Endothelial cell of umbilical vein (primary cell): Measurements from ENCODE around the gene MED15. TPM values are rescaled to one million over a fixed set of nuclear protein-coding genes. Genes with fewer than 3 reads are reported as not detected.

ENCODE experiments used
- BruUV-seq: library from RNA; stranded (reverse); fragments of 400-500 nt; replicated peaks from 2 replicates; lab custom pipeline; 2021; lab: Mats Ljungman, UMichigan
- CTCF ChIA-PET: fragments of 300-600, 350-600 bp; sonication (Branson Sonifier 250); formaldehyde crosslinking; loops from one replicate; lab custom pipeline; 2021; ENCODE audit warnings: antibody characterized with exemption, inconsistent platforms; lab: Charles Lee
- POLR2A ChIA-PET: fragments of 300-600, 350-600 bp; sonication (Branson Sonifier 250); formaldehyde crosslinking; loops from one replicate; lab custom pipeline; 2021; ENCODE audit warnings: antibody characterized with exemption, inconsistent platforms; lab: Charles Lee
- DNase-seq: peaks from one replicate; pipeline ENCODE4 v3.0.0-alpha.2; 2011; ENCODE audit warnings: low read depth, low spot score
- FAIRE-seq: peaks from 2 replicates; lab custom pipeline; 2011; peaks lifted over from hg19 to GRCh38; lab: Jason Lieb, UNC
- H2AFZ ChIP-seq: 2 replicates; pipeline ENCODE4 v1.6.0; 2012; ENCODE audit warnings: low read depth, low read length, control low read depth, inconsistent platforms
- H3K27ac ChIP-seq: 2 replicates; pipeline ENCODE4 v1.5.1; 2011; ENCODE audit warnings: low read depth, mild to moderate bottlenecking, control low read depth, low read length, moderate library complexity; ENCODE audit not compliant: insufficient read depth
- H3K27me3 ChIP-seq, 2 experiments: 2 replicates each; pipeline versions ENCODE4 v1.6.0 to v1.6.1; 2011; ENCODE audit warnings: low read length in 2 of 2, mixed read lengths in 1 of 2; ENCODE audit not compliant: control insufficient read depth in 2 of 2, insufficient read depth in 2 of 2
- H3K36me3 ChIP-seq, 2 experiments: 2 replicates in 1 of 2; 3 replicates in 1 of 2; pipeline ENCODE4 v1.5.1; 2011; ENCODE audit warnings: low read length in 2 of 2, mild to moderate bottlenecking in 1 of 2, moderate library complexity in 1 of 2; ENCODE audit not compliant: control insufficient read depth in 2 of 2, insufficient read depth in 2 of 2; ENCODE audit errors: extremely low read depth in 1 of 2
- H3K4me1 ChIP-seq: 3 replicates; pipeline ENCODE4 v1.5.1; 2011; ENCODE audit warnings: mild to moderate bottlenecking, low read length; ENCODE audit not compliant: control insufficient read depth, insufficient read depth; ENCODE audit errors: extremely low read depth
- H3K4me2 ChIP-seq: 2 replicates; pipeline ENCODE4 v1.6.1; 2011; ENCODE audit warnings: low read length, control low read depth, mixed read lengths; ENCODE audit not compliant: insufficient read depth
- H3K4me3 ChIP-seq, 3 experiments: fragments of 200-600 bp in 1 of 3; sonication (generic), shearing (Covaris generic) in 1 of 3; replicated peaks in 1 of 3; 2 replicates each; pipeline ENCODE4 v1.5.1; 2011 to 2016; ENCODE audit warnings: control low read depth in 3 of 3, low read length in 3 of 3, mild to moderate bottlenecking in 2 of 3, inconsistent platforms in 1 of 3, low read depth in 1 of 3, moderate library complexity in 1 of 3; ENCODE audit not compliant: insufficient read depth in 1 of 3
- H3K79me2 ChIP-seq: 2 replicates; pipeline ENCODE4 v1.6.0; 2012; ENCODE audit warnings: low read length, inconsistent platforms; ENCODE audit not compliant: control insufficient read depth, insufficient read depth
- H3K9ac ChIP-seq: replicated peaks from 2 replicates; pipeline ENCODE3; 2011; ENCODE audit warnings: low read length, control low read depth; ENCODE audit not compliant: insufficient read depth; ENCODE audit errors: extremely low read depth
- H3K9me1 ChIP-seq: replicated peaks from 3 replicates; pipeline ENCODE4 v1.6.0; 2011; ENCODE audit warnings: mild to moderate bottlenecking, low read length; ENCODE audit not compliant: control insufficient read depth, insufficient read depth; ENCODE audit errors: extremely low read depth
- H3K9me3 ChIP-seq: replicated peaks from 2 replicates; pipeline ENCODE4 v1.5.1; 2012; ENCODE audit warnings: low read length, inconsistent platforms; ENCODE audit not compliant: control insufficient read depth, insufficient read depth
- H4K20me1 ChIP-seq: replicated peaks from 2 replicates; pipeline ENCODE3; 2011; ENCODE audit warnings: mild to moderate bottlenecking, low read length; ENCODE audit not compliant: control insufficient read depth, insufficient read depth; ENCODE audit errors: extremely low read depth
- CTCF ChIP-seq, 2 donors: IDR thresholded peaks; 1 replicate in 1 of 2; 2 replicates in 1 of 2; pipeline ENCODE4 v1.5.1; 2011; ENCODE audit warnings: low read length in 2 of 2, mild to moderate bottlenecking in 2 of 2, moderate library complexity in 2 of 2, control low read depth in 1 of 2, inconsistent platforms in 1 of 2, low read depth in 1 of 2; ENCODE audit not compliant: insufficient read depth in 1 of 2; ENCODE audit errors: extremely low read depth in 1 of 2
- EZH2 ChIP-seq: IDR thresholded peaks from 2 replicates; pipeline ENCODE4 v1.6.1; 2012; ENCODE audit warnings: borderline replicate concordance, low read depth, mild to moderate bottlenecking, moderate library complexity, low read length, inconsistent platforms; ENCODE audit not compliant: severe bottlenecking
- FOS ChIP-seq: IDR thresholded peaks from 2 replicates; pipeline ENCODE4 v1.6.1; 2011; ENCODE audit warnings: mild to moderate bottlenecking, low read length, moderate library complexity, borderline replicate concordance; ENCODE audit not compliant: insufficient read depth
- GATA2 ChIP-seq: IDR thresholded peaks from 2 replicates; pipeline ENCODE4 v1.7.0; 2011; ENCODE audit warnings: low read depth, mild to moderate bottlenecking, moderate library complexity, mixed read lengths, low read length; ENCODE audit not compliant: insufficient read length, insufficient read depth
- JUN ChIP-seq: IDR thresholded peaks from 2 replicates; pipeline ENCODE4 v1.6.1; 2011; ENCODE audit warnings: borderline replicate concordance, low read depth; ENCODE audit not compliant: insufficient read length, insufficient read depth
- MAX ChIP-seq: IDR thresholded peaks from 2 replicates; pipeline ENCODE4 v1.6.1; 2011; ENCODE audit not compliant: insufficient read depth, insufficient read length
- MYC ChIP-seq: IDR thresholded peaks from one replicate; pipeline ENCODE4 v1.6.1; 2011; ENCODE audit warnings: mild to moderate bottlenecking, low read depth, low read length
- POLR2A ChIP-seq: IDR thresholded peaks from 2 replicates; pipeline ENCODE4 v1.6.1; 2012; ENCODE audit warnings: low read depth, mild to moderate bottlenecking, control low read depth, low read length
- POLR2AphosphoS5 ChIP-seq: IDR thresholded peaks from 2 replicates; pipeline ENCODE4 v1.6.1; 2012; ENCODE audit warnings: low read depth, mild to moderate bottlenecking, control low read depth, low read length, moderate library complexity; ENCODE audit not compliant: insufficient read depth
- dilution Hi-C: fragments of 300-500 bp; cut with MboI; formaldehyde crosslinking; loops from one replicate; pipeline ENCODE4 v1.15.0; 2019; ENCODE audit warnings: low sequenced_read_pairs; ENCODE audit not compliant: extremely low pct_ligation_motif_present
- intact Hi-C: fragments of 100-400 bp; cut with micrococcal nuclease; formaldehyde crosslinking; loops from one replicate; pipeline ENCODE4 v1.10.0; 2022
- polyA plus RNA-seq, 4 experiments: library from polyadenylated mRNA; depleted of rRNA in 3 of 4; stranded (reverse) in 3 of 4; unstranded in 1 of 4; fragments of >200 nt; gene quantifications; 2 replicates each; pipeline versions ENCODE4 v1.2.1 to v1.2.3, GENCODE V29; 2011 to 2012; ENCODE audit warnings: missing spikeins in 1 of 4
- total RNA-seq: library from RNA; stranded (reverse); gene quantifications from 2 replicates; pipeline ENCODE4 v1.2.3, GENCODE V29; 2021

MED15 gene
- total and polyA plus RNA-seq, 2 donors (not counting 3 experiments of a cell fraction or from before 2014, with no cell fraction given), result 68.1 to 138 TPM

GRCh38 chr22:20458530-20459151, 48.8 kb upstream of the MED15 start:
- H3K79me2 ChIP-seq, result no peaks in the 10 kb centered on the region
- no peak overlapping the region for H2AFZ ChIP-seq
- H3K4me1 ChIP-seq, result no peaks in the 10 kb centered on the region
- DNase-seq (no peak), FAIRE-seq (no peak)
- H3K4me3 ChIP-seq, result no peak overlapping the region
- H3K27ac ChIP-seq, result no peak overlapping the region
- H3K9me1 ChIP-seq, result no peaks in the 10 kb centered on the region
- H4K20me1 ChIP-seq, result no peaks in the 10 kb centered on the region
- no peak for TF ChIP-seq POLR2A
- no peak for TF ChIP-seq FOS
- TF ChIP-seq EZH2, result no peak
- no peak for TF ChIP-seq MAX
- no peak for TF ChIP-seq CTCF (IDR thresholded peaks at IDR 0.05; ENCODE audit: extremely low read depth in 1 of 2, insufficient read depth in 1 of 2, low read depth in 1 of 2, low read length in 2 of 2)
- no peak for TF ChIP-seq POLR2AphosphoS5
- TF ChIP-seq GATA2, result no peak
- TF ChIP-seq JUN, result no peak
- no peak for TF ChIP-seq MYC
- H3K9me3 ChIP-seq, result no peaks in the 10 kb centered on the region
- intact Hi-C loops (loop anchor here (5.0 kb wide), 1 partner anchor 301 kb away; no protein-coding TSS in a partner anchor), dilution Hi-C loops (no loop called here)
- H3K27me3 ChIP-seq, result no peaks in the 10 kb centered on the region
- BruUV-seq, result no TSS peak
- POLR2A ChIA-PET, result no interaction called here
- H3K4me2 ChIP-seq, result no peak overlapping the region
- no peak overlapping the region for H3K9ac ChIP-seq
- peaks cover 0 to 4% of the 10 kb centered on the region in 2 experiments for H3K36me3 ChIP-seq
- CTCF ChIA-PET, result interaction anchor here (3.3 kb wide), 1 partner anchor 40 kb away, joined by 25 read pairs; no protein-coding TSS in a partner anchor
